IMR-90 (cell line): ENCODE results near the gene DAB1. TPM values are rescaled to one million over a fixed set of nuclear protein-coding genes. Genes with fewer than 3 reads are reported as not detected.

Experiments
- ATAC-seq: fragments of 200-7000 bp; cut with Tn5 transposase; 2 replicates; pipeline ENCODE4 v1.9.1; 2020; ENCODE audit warnings: low read depth, mild to moderate bottlenecking, moderate library complexity
- BruUV-seq: library from RNA; stranded (reverse); fragments of 400-500 nt; replicated peaks from 2 replicates; lab custom pipeline; 2021; lab: Mats Ljungman, UMichigan
- CTCF ChIA-PET: fragments of 300-600 bp; formaldehyde crosslinking; extraction: SDS; loops from one replicate; lab custom pipeline; 2021; ENCODE audit warnings: antibody characterized with exemption; lab: Yijun Ruan, JAX
- POLR2A ChIA-PET: fragments of 300-600 bp; sonication (Branson Sonifier 250); formaldehyde crosslinking; loops from one replicate; lab custom pipeline; 2022; ENCODE audit warnings: antibody characterized with exemption; ENCODE audit not compliant: unreplicated experiment; lab: Charles Lee
- DNase-seq: peaks from one replicate; pipeline ENCODE4 v3.0.0; 2013
- H2AFZ ChIP-seq: replicated peaks from 2 replicates; pipeline ENCODE3; 2013; ENCODE audit warnings: low read length, mild to moderate bottlenecking; ENCODE audit not compliant: poor library complexity
- H2AK5ac ChIP-seq: 2 replicates; pipeline ENCODE4 v1.6.1; 2013; ENCODE audit warnings: low read depth, low read length, inconsistent platforms
- H2AK9ac ChIP-seq: replicated peaks from 2 replicates; pipeline ENCODE3; 2013; ENCODE audit warnings: mild to moderate bottlenecking, low read depth, low read length, moderate library complexity; ENCODE audit not compliant: poor library complexity
- H2BK120ac ChIP-seq: 2 replicates; pipeline ENCODE4 v1.6.1; 2013; ENCODE audit warnings: low read depth, low read length, inconsistent platforms
- H2BK15ac ChIP-seq: 3 replicates; pipeline ENCODE4 v1.6.1; 2013; ENCODE audit warnings: low read depth, low read length, inconsistent platforms
- H2BK20ac ChIP-seq: 2 replicates; pipeline ENCODE4 v1.6.1; 2013; ENCODE audit warnings: low read depth, mild to moderate bottlenecking, inconsistent platforms, low read length, moderate library complexity
- H2BK5ac ChIP-seq: 2 replicates; pipeline ENCODE4 v1.6.1; 2013; ENCODE audit warnings: mild to moderate bottlenecking, low read depth, low read length, inconsistent platforms; ENCODE audit not compliant: poor library complexity, severe bottlenecking
- H3K14ac ChIP-seq: replicated peaks from 2 replicates; pipeline ENCODE4 v1.6.1; 2013; ENCODE audit warnings: low read depth, low read length, inconsistent platforms
- H3K18ac ChIP-seq: 2 replicates; pipeline ENCODE4 v1.6.1; 2013; ENCODE audit warnings: low read depth, low read length, control low read depth
- H3K23ac ChIP-seq: 2 replicates; pipeline ENCODE4 v1.6.1; 2013; ENCODE audit warnings: low read depth, low read length, inconsistent platforms
- H3K27ac ChIP-seq: 2 replicates; pipeline ENCODE4 v1.5.1; 2013; ENCODE audit warnings: mild to moderate bottlenecking, control low read depth, low read length; ENCODE audit not compliant: insufficient read depth
- H3K27me3 ChIP-seq: 2 replicates; pipeline ENCODE4 v1.6.1; 2013; ENCODE audit warnings: low read length; ENCODE audit not compliant: control insufficient read depth, insufficient read depth
- H3K36me3 ChIP-seq: 2 replicates; pipeline ENCODE4 v1.6.1; 2013; ENCODE audit warnings: low read length, mixed read lengths; ENCODE audit not compliant: control insufficient read depth, insufficient read depth
- H3K4ac ChIP-seq: 2 replicates; pipeline ENCODE4 v1.6.1; 2013; ENCODE audit warnings: low read depth, low read length, inconsistent platforms
- H3K4me1 ChIP-seq: 2 replicates; pipeline ENCODE4 v1.6.1; 2013; ENCODE audit warnings: low read length, mixed read lengths; ENCODE audit not compliant: control insufficient read depth, insufficient read depth
- H3K4me2 ChIP-seq: 2 replicates; pipeline ENCODE4 v1.6.1; 2013; ENCODE audit warnings: low read depth, mild to moderate bottlenecking, control low read depth, low read length, moderate library complexity
- H3K4me3 ChIP-seq: 2 replicates; pipeline ENCODE4 v1.5.1; 2013; ENCODE audit warnings: low read depth, mild to moderate bottlenecking, control low read depth, low read length, moderate library complexity; ENCODE audit not compliant: insufficient read depth
- H3K56ac ChIP-seq: 2 replicates; pipeline ENCODE4 v1.6.1; 2013; ENCODE audit warnings: low read length, inconsistent platforms; ENCODE audit not compliant: insufficient read depth; ENCODE audit errors: extremely low read depth
- H3K79me1 ChIP-seq, 2 experiments: 2 replicates each; pipeline ENCODE4 v1.6.1; 2013; ENCODE audit warnings: low read length in 2 of 2, inconsistent platforms in 1 of 2, low read depth in 1 of 2
- H3K9ac ChIP-seq: 2 replicates; pipeline ENCODE4 v1.6.1; 2013; ENCODE audit warnings: low read depth, low read length, control low read depth
- H3K9me1 ChIP-seq: 2 replicates; pipeline ENCODE4 v1.6.1; 2013; ENCODE audit warnings: low read length, inconsistent platforms; ENCODE audit not compliant: insufficient read depth
- H3K9me3 ChIP-seq: 2 replicates; pipeline ENCODE4 v1.6.1; 2013; ENCODE audit warnings: low read length; ENCODE audit not compliant: control insufficient read depth, insufficient read depth
- H4K20me1 ChIP-seq: 2 replicates; pipeline ENCODE4 v1.6.1; 2013; ENCODE audit warnings: low read length, inconsistent platforms; ENCODE audit not compliant: insufficient read depth
- H4K5ac ChIP-seq: 2 replicates; pipeline ENCODE4 v1.6.1; 2013; ENCODE audit warnings: mild to moderate bottlenecking, low read depth, low read length, control low read depth
- H4K8ac ChIP-seq, 2 experiments: 2 replicates each; pipeline ENCODE4 v1.6.1; 2013; ENCODE audit warnings: low read depth in 2 of 2, low read length in 2 of 2, control low read depth in 1 of 2, inconsistent platforms in 1 of 2
- H4K91ac ChIP-seq: 2 replicates; pipeline ENCODE4 v1.6.1; 2013; ENCODE audit warnings: low read depth, low read length, inconsistent platforms; ENCODE audit not compliant: insufficient read depth
- CEBPB ChIP-seq: IDR thresholded peaks from 2 replicates; pipeline ENCODE4 v1.6.1; 2012; ENCODE audit warnings: low read depth, low read length, improper control_type of control experiment
- CHD1 ChIP-seq: IDR thresholded peaks from 2 replicates; pipeline ENCODE4 v1.6.1; 2012; ENCODE audit warnings: low read depth, low read length, improper control_type of control experiment
- FOS ChIP-seq: fragments of 150-350 bp; IDR thresholded peaks from 2 replicates; pipeline ENCODE4 v1.6.1; 2016; ENCODE audit warnings: low read depth, low read length
- MXI1 ChIP-seq: IDR thresholded peaks from 2 replicates; pipeline ENCODE4 v1.6.1; 2012; ENCODE audit warnings: low read depth, mild to moderate bottlenecking, low read length, moderate library complexity, borderline replicate concordance
- NFE2L2 ChIP-seq: fragments of 150-350 bp; IDR thresholded peaks from 2 replicates; pipeline ENCODE4 v1.6.1; 2016; ENCODE audit warnings: low read depth, mild to moderate bottlenecking, low read length
- POLR2A ChIP-seq: IDR thresholded peaks from 2 replicates; pipeline ENCODE4 v1.6.1; 2012; ENCODE audit warnings: mild to moderate bottlenecking, low read depth, low read length
- RAD21 ChIP-seq: IDR thresholded peaks from 2 replicates; pipeline ENCODE4 v1.6.1; 2012; ENCODE audit warnings: low read length, improper control_type of control experiment
- RCOR1 ChIP-seq: IDR thresholded peaks from 2 replicates; pipeline ENCODE4 v1.6.1; 2012; ENCODE audit warnings: mild to moderate bottlenecking, low read length, improper control_type of control experiment; ENCODE audit not compliant: insufficient replicate concordance
- RFX5 ChIP-seq: IDR thresholded peaks from 2 replicates; pipeline ENCODE4 v1.8.0; 2012; ENCODE audit warnings: low read depth, mild to moderate bottlenecking, low read length, moderate library complexity
- WGBS, 2 experiments: methylation state at CpG; one replicate each; pipeline versions ENCODE4 v1.1.5 to v1.1.7; 2013; ENCODE audit warnings: missing lambda C conversion rate in 2 of 2; ENCODE audit not compliant: insufficient read length in 1 of 2; ENCODE audit errors: extremely low coverage in 2 of 2; 5-methylcytosine and 5-hydroxymethylcytosine counted together
- dilution Hi-C: fragments of 300-500 bp; cut with HindIII; formaldehyde crosslinking; loops from one replicate; pipeline ENCODE4 v1.14.3; 2018; ENCODE audit warnings: low sequenced_read_pairs; ENCODE audit not compliant: unreplicated experiment
- in situ Hi-C: fragments of 300-500 bp; cut with MboI; formaldehyde crosslinking; loops from 3 replicates; pipeline ENCODE4 v1.14.3; 2019; ENCODE audit warnings: low sequenced_read_pairs, inconsistent platforms, mixed read lengths
- intact Hi-C: fragments of 100-400 bp; cut with micrococcal nuclease; formaldehyde crosslinking; loops from 2 replicates; pipeline ENCODE4 v1.10.0; 2022
- polyA plus RNA-seq, 3 experiments: library from polyadenylated mRNA; depleted of rRNA; stranded (reverse); fragments of >200 nt; gene quantifications; 2 replicates each; pipeline ENCODE4 v1.2.3, GENCODE V29; 2012; ENCODE audit warnings: low replicate concordance in 1 of 3
- total RNA-seq: library from RNA; depleted of rRNA; stranded (reverse); fragments of >200 nt; gene quantifications from 2 replicates; pipeline ENCODE4 v1.2.3, GENCODE V29; 2012
- TF ChIP-seq, protein P1 (sequence below): fragments of 150-350 bp; IDR thresholded peaks from 2 replicates; pipeline ENCODE4 v1.6.1; 2017; ENCODE audit warnings: mild to moderate bottlenecking, antibody characterized with exemption, low read length, low read depth

DAB1 gene
- total and polyA plus RNA-seq, 2 of the 4 experiments (the other 2 are of a cell fraction): 0.18 to 0.41 TPM

DNA sequence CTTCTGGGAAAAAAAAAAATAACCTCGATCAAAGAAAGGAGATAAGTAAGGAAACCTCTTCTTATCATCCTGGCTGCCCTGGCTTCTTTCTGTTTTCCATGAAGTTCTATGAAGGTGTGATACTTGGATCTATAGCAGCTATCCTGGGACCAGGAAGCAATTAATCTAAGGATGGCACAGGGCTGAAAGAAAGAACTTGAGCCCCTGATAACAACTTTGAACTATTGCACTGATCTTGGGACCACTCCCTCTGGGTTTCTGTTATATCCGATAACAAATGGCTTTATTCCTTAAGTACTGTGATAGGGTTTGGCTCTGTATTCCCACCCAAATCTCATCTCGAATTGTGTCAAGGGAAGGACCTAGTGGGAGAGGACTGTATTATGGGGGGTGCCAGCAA lies 104.1 kb downstream of the DAB1 start:
- Histone ChIP-seq H2AK9ac (no peak overlapping the region), H3K14ac (no peak overlapping the region), H3K9me1 (no peaks in the 10 kb centered on the region), H4K20me1 (no peaks in the 10 kb centered on the region), H3K27me3 (no peaks in the 10 kb centered on the region), H4K5ac (no peak overlapping the region; the same call in 1 of the 2 replicates), H4K8ac (no peak overlapping the region), H2BK20ac (peak overlapping the region; percentile 60), H2BK5ac (no peak overlapping the region), H3K4me1 (peaks cover 3% of the 10 kb centered on the region; the same call in 1 of the 2 replicates), H2BK120ac (peak overlapping the region; percentile 65), H3K56ac (no peak overlapping the region), H3K4me2 (no peak overlapping the region), H2BK15ac (peak overlapping the region; percentile 34; the same call in 1 of the 3 replicates), H2AFZ (no peak overlapping the region), H3K4me3 (no peak overlapping the region), H3K4ac (peak overlapping the region; percentile 37; the same call in 1 of the 2 replicates), H3K23ac (no peak overlapping the region), H3K9ac (no peak overlapping the region), H4K91ac (peak overlapping the region; percentile 65; the same call in 1 of the 2 replicates), H3K27ac (no peak overlapping the region), H3K36me3 (no peaks in the 10 kb centered on the region), H3K9me3 (no peaks in the 10 kb centered on the region), H3K18ac (peak overlapping the region; percentile 31; the same call in 1 of the 2 replicates), H2AK5ac (no peak overlapping the region), H3K79me1 (no peaks in the 10 kb centered on the region)
- ChIA-PET POLR2A (interaction anchor here (0.6 kb wide), 1 partner anchor 38 kb away, joined by 4 read pairs; no protein-coding TSS in a partner anchor), CTCF (interaction anchor here (0.6 kb wide), 1 partner anchor 9 kb away, joined by 4 read pairs; no protein-coding TSS in a partner anchor)
- dilution Hi-C loops: no loop called here
- DNase-seq (no peak), ATAC-seq (no peak)
- no peak for TF ChIP-seq FOS
- TF ChIP-seq POLR2A: no peak
- no peak for TF ChIP-seq RFX5
- no peak for TF ChIP-seq CEBPB
- TF ChIP-seq RAD21: no peak
- TF ChIP-seq, protein P1, sequence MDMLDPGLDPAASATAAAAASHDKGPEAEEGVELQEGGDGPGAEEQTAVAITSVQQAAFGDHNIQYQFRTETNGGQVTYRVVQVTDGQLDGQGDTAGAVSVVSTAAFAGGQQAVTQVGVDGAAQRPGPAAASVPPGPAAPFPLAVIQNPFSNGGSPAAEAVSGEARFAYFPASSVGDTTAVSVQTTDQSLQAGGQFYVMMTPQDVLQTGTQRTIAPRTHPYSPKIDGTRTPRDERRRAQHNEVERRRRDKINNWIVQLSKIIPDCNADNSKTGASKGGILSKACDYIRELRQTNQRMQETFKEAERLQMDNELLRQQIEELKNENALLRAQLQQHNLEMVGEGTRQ: no peak
- TF ChIP-seq CHD1: no peak
- TF ChIP-seq MXI1: no peak
- no peak for TF ChIP-seq RCOR1
- TF ChIP-seq NFE2L2: no peak
- BruUV-seq: no TSS peak
- no CpG with 5 or more reads among the region's 3 CpGs for WGBS, 2 experiments
- in situ Hi-C loops: no loop called here
- intact Hi-C loops: no loop called here
